PFSK-1 (cell line): ENCODE measurements around the gene ALPI.

Experiments used
- FOXP2 ChIP-seq: optimal IDR thresholded peaks from 2 replicates; pipeline ENCODE3; 2011; ENCODE audit warnings: borderline replicate concordance, control low read depth, inconsistent platforms; ENCODE audit not compliant: insufficient read depth; ENCODE audit errors: extremely low read length, extremely low read depth
- POLR2AphosphoS5 ChIP-seq: IDR thresholded peaks from 2 replicates; pipeline ENCODE4 v1.6.1; 2012; ENCODE audit warnings: low read depth, mild to moderate bottlenecking, control low read depth, low read length, moderate library complexity
- REST ChIP-seq, 2 experiments: IDR thresholded peaks; 2 replicates each; pipeline versions ENCODE4 v1.6.1 to v1.8.0; 2011 to 2012; ENCODE audit warnings: low read depth in 2 of 2, low read length in 2 of 2, control low read depth in 1 of 2, inconsistent platforms in 1 of 2, mild to moderate bottlenecking in 1 of 2, moderate library complexity in 1 of 2; ENCODE audit not compliant: insufficient read depth in 1 of 2
- SIN3A ChIP-seq: IDR thresholded peaks from 2 replicates; pipeline ENCODE4 v1.6.1; 2012; ENCODE audit warnings: mild to moderate bottlenecking, low read length, moderate library complexity, borderline replicate concordance; ENCODE audit not compliant: insufficient read depth
- TAF1 ChIP-seq: IDR thresholded peaks from 2 replicates; pipeline ENCODE4 v1.6.1; 2012; ENCODE audit warnings: low read length, control low read depth, borderline replicate concordance; ENCODE audit not compliant: insufficient read depth

ALPI gene

GRCh38 chr2:232421189-232421785, 34.7 kb upstream of the ALPI start:
- TF ChIP-seq POLR2AphosphoS5: no peak
- no peak for TF ChIP-seq TAF1
- no peak for TF ChIP-seq REST (IDR thresholded peaks at IDR 0.05; ENCODE audit: insufficient read depth in 1 of 2, low read depth in 2 of 2, low read length in 2 of 2)
- TF ChIP-seq FOXP2: no peak
- no peak for TF ChIP-seq SIN3A

GRCh38 chr2:232422051-232422450, 33.9 kb upstream of the ALPI start:
- no peak for TF ChIP-seq REST (IDR thresholded peaks at IDR 0.05; ENCODE audit: insufficient read depth in 1 of 2, low read depth in 2 of 2, low read length in 2 of 2)
- no peak for TF ChIP-seq POLR2AphosphoS5
- TF ChIP-seq TAF1: no peak
- no peak for TF ChIP-seq SIN3A
- no peak for TF ChIP-seq FOXP2

GRCh38 chr2:232431705-232432590, 24.0 kb upstream of the ALPI start:
- TF ChIP-seq POLR2AphosphoS5: no peak

GRCh38 chr2:232432598-232433184, 23.3 kb upstream of the ALPI start:
- TF ChIP-seq SIN3A: no peak
- TF ChIP-seq TAF1: no peak
- TF ChIP-seq REST (IDR thresholded peaks at IDR 0.05; ENCODE audit: insufficient read depth in 1 of 2, low read depth in 2 of 2, low read length in 2 of 2): no peak
- TF ChIP-seq FOXP2: no peak
- TF ChIP-seq POLR2AphosphoS5: no peak

GRCh38 chr2:232434091-232434490, 21.9 kb upstream of the ALPI start:
- TF ChIP-seq TAF1 (no peak), FOXP2 (no peak), SIN3A (no peak), POLR2AphosphoS5 (no peak), REST (IDR thresholded peaks at IDR 0.05; ENCODE audit: insufficient read depth in 1 of 2, low read depth in 2 of 2, low read length in 2 of 2) (no peak)
